NCI-H1105 (cell line): ENCODE data around the gene IKZF1.
A peak's percentile ranks its signal among the peaks of the same experiment; 100 is the strongest.
"Not testable (repeated sequence)": the region's sequence is repeated elsewhere in the genome, so short reads cannot be mapped to it uniquely, and the experiment has no call there.

Experiments
- DNase-seq: peaks from one replicate; lab custom pipeline; 2025; lab: John Stamatoyannopoulos, UW

The IKZF1 gene

GRCh38 chr7:50334341-50334994 lies 30.0 kb downstream of the IKZF1 start:
- no peak for DNase-seq

- no peak for DNase-seq
Observed at GRCh38 chr7:50335230-50335794, 30.8 kb downstream of the IKZF1 start.

- no peak for DNase-seq
Observed at GRCh38 chr7:50335795-50336754, 31.6 kb downstream of the IKZF1 start.

GRCh38 chr7:50336894-50337703 lies 32.6 kb downstream of the IKZF1 start:
- DNase-seq, result no peak

- not testable (repeated sequence) for DNase-seq
Observed at GRCh38 chr7:50339472-50339871, 35.0 kb downstream of the IKZF1 start.

- DNase-seq, result peak; percentile 7
Observed at GRCh38 chr7:50339990-50340500, 35.5 kb downstream of the IKZF1 start.

- no peak for DNase-seq
Observed at GRCh38 chr7:50341724-50342123, 37.2 kb downstream of the IKZF1 start.

GRCh38 chr7:50342616-50343114 lies 38.1 kb downstream of the IKZF1 start:
- no peak for DNase-seq

GRCh38 chr7:50346545-50347497 lies 42.3 kb downstream of the IKZF1 start:
- no peak for DNase-seq

GRCh38 chr7:50347693-50348092 lies 43.2 kb downstream of the IKZF1 start:
- no peak for DNase-seq

GRCh38 chr7:50348469-50349162 lies 44.1 kb downstream of the IKZF1 start:
- DNase-seq, result no peak

- DNase-seq, result no peak
Observed at GRCh38 chr7:50349399-50349798, 44.9 kb downstream of the IKZF1 start.

GRCh38 chr7:50349963-50350944 lies 45.7 kb downstream of the IKZF1 start:
- no peak for DNase-seq

- DNase-seq, result no peak
Observed at GRCh38 chr7:50351267-50351666, 46.8 kb downstream of the IKZF1 start.

GRCh38 chr7:50352282-50352681 lies 47.8 kb downstream of the IKZF1 start:
- no peak for DNase-seq

- DNase-seq, result no peak
Observed at GRCh38 chr7:50352751-50353150, 48.2 kb downstream of the IKZF1 start.

GRCh38 chr7:50353201-50353600 lies 48.7 kb downstream of the IKZF1 start:
- DNase-seq, result no peak

GRCh38 chr7:50353894-50354595 lies 49.5 kb downstream of the IKZF1 start:
- no peak for DNase-seq
